Measurements from ENCODE around the gene ATF1. TPM values are rescaled to one million over a fixed set of nuclear protein-coding genes. Genes with fewer than 3 reads are reported as not detected.
"Not testable (repeated sequence)": the region's sequence is repeated elsewhere in the genome, so short reads cannot be mapped to it uniquely, and the experiment has no call there.

The ATF1 gene
- total RNA-seq, 3 donors from 2014 or later (not counting 1 experiment from before 2014, with no cell fraction given) = 20.1 to 36.8 (median 23.1) TPM

- peaks cover 25 to 43% of the 10 kb centered on the region in 2 donors for H3K4me1 Mint-ChIP-seq
Measured at GRCh38 chr12:50768391-50768790, 4.5 kb downstream of the ATF1 start.

DNA sequence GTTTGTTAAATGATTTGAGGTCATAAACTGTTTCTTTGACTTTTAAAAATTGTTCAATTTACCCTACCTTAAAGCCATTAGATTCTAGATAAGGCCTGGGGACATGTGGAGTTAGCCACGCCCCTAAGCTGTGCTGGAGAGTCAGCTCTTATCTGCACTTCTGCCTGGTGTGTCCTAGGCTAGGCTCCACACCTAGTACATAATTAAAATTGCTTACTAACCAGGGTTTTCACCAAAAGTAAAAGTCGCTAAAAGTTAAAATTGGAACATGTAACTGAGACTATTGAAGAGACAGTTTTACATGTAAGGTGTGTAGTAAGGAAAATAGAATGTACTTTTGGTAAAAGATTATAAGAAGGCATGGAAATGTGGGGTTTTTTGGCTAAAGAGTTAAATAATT is 4.9 kb downstream of the ATF1 start:
- WGBS (ENCODE audit: insufficient coverage) = 75% methylated on average over 2 of the region's 2 CpGs
- not testable (repeated sequence) for H3K4me3 Mint-ChIP-seq; H3K27ac ChIP-seq (ENCODE audit: low read length); DNase-seq; H3K27ac Mint-ChIP-seq; H3K4me1 ChIP-seq (ENCODE audit: control insufficient read depth, insufficient read depth, low read length); H3K4me3 ChIP-seq (ENCODE audit: low read length); H3K36me3 ChIP-seq (ENCODE audit: control insufficient read depth, insufficient read depth, low read length); H3K27me3 ChIP-seq (ENCODE audit: control insufficient read depth, insufficient read depth, low read length); ATAC-seq; H3K36me3 Mint-ChIP-seq; H3K27me3 Mint-ChIP-seq (ENCODE audit: low read depth in 2 of 2); H3K9me3 Mint-ChIP-seq; H3K9me3 ChIP-seq (ENCODE audit: control insufficient read depth, insufficient read depth, low read length)
- H3K4me1 Mint-ChIP-seq = peaks cover 25 to 40% of the 10 kb centered on the region in 2 donors
- intact Hi-C loops (cut with micrococcal nuclease) = loop anchor here (5.0 kb wide), 1 partner anchor 158 kb away; a partner anchor contains a TSS

More at GRCh38 chr12:50768391-50768790, 4.5 kb downstream of the ATF1 start:
- H3K27ac Mint-ChIP-seq = no peak overlapping the region
- Histone ChIP-seq H3K27me3 (ENCODE audit: control insufficient read depth, insufficient read depth, low read length) (no peaks in the 10 kb centered on the region), H3K4me1 (ENCODE audit: control insufficient read depth, insufficient read depth, low read length) (peaks cover 10% of the 10 kb centered on the region), H3K9me3 (ENCODE audit: control insufficient read depth, insufficient read depth, low read length) (no peaks in the 10 kb centered on the region), H3K4me3 (ENCODE audit: low read length) (no peak overlapping the region), H3K27ac (ENCODE audit: low read length) (no peak overlapping the region), H3K36me3 (ENCODE audit: control insufficient read depth, insufficient read depth, low read length) (peaks cover 3% of the 10 kb centered on the region)
- no peaks in the 10 kb centered on the region for H3K36me3 Mint-ChIP-seq
- TF ChIP-seq, protein P1, sequence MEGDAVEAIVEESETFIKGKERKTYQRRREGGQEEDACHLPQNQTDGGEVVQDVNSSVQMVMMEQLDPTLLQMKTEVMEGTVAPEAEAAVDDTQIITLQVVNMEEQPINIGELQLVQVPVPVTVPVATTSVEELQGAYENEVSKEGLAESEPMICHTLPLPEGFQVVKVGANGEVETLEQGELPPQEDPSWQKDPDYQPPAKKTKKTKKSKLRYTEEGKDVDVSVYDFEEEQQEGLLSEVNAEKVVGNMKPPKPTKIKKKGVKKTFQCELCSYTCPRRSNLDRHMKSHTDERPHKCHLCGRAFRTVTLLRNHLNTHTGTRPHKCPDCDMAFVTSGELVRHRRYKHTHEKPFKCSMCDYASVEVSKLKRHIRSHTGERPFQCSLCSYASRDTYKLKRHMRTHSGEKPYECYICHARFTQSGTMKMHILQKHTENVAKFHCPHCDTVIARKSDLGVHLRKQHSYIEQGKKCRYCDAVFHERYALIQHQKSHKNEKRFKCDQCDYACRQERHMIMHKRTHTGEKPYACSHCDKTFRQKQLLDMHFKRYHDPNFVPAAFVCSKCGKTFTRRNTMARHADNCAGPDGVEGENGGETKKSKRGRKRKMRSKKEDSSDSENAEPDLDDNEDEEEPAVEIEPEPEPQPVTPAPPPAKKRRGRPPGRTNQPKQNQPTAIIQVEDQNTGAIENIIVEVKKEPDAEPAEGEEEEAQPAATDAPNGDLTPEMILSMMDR (IDR thresholded peaks at IDR 0.05) = no peak
- 100% methylated on average over 2 of the region's 3 CpGs for WGBS (ENCODE audit: insufficient coverage)
- no peak for DNase-seq
- no peaks in the 10 kb centered on the region for H3K27me3 Mint-ChIP-seq (ENCODE audit: low read depth in 2 of 2)
- H3K9me3 Mint-ChIP-seq = no peaks in the 10 kb centered on the region
- no peak overlapping the region for H3K4me3 Mint-ChIP-seq
- intact Hi-C loops (cut with micrococcal nuclease) = loop anchor here (5.0 kb wide), 1 partner anchor 159 kb away; a partner anchor contains a TSS
- ATAC-seq = no peak

- Histone ChIP-seq H3K27ac (ENCODE audit: low read length) (no peak overlapping the region), H3K36me3 (ENCODE audit: control insufficient read depth, insufficient read depth, low read length) (peaks cover 3% of the 10 kb centered on the region), H3K27me3 (ENCODE audit: control insufficient read depth, insufficient read depth, low read length) (no peaks in the 10 kb centered on the region), H3K4me1 (ENCODE audit: control insufficient read depth, insufficient read depth, low read length) (no peaks in the 10 kb centered on the region), H3K9me3 (ENCODE audit: control insufficient read depth, insufficient read depth, low read length) (no peaks in the 10 kb centered on the region), H3K4me3 (ENCODE audit: low read length) (no peak overlapping the region)
- ATAC-seq = no peak
- no peaks in the 10 kb centered on the region for H3K9me3 Mint-ChIP-seq
- intact Hi-C loops (cut with micrococcal nuclease) = no loop called here
- peak overlapping the region in 1 of 2 donors; percentile 8 for H3K27ac Mint-ChIP-seq
- H3K4me3 Mint-ChIP-seq = no peak overlapping the region
- peaks cover 8 to 37% of the 10 kb centered on the region in 2 donors for H3K4me1 Mint-ChIP-seq
- 92% methylated on average over 5 of the region's 5 CpGs for WGBS (ENCODE audit: insufficient coverage)
- H3K36me3 Mint-ChIP-seq = no peaks in the 10 kb centered on the region
- H3K27me3 Mint-ChIP-seq (ENCODE audit: low read depth in 2 of 2) = no peaks in the 10 kb centered on the region
- DNase-seq = no peak
- TF ChIP-seq, protein P1 (IDR thresholded peaks at IDR 0.05) = no peak
Measured at GRCh38 chr12:50771409-50771808, 7.5 kb downstream of the ATF1 start.

- no peaks in the 10 kb centered on the region for H3K9me3 ChIP-seq (ENCODE audit: control insufficient read depth, insufficient read depth, low read length)
- intact Hi-C loops (cut with micrococcal nuclease) = no loop called here
- no peaks in the 10 kb centered on the region for H3K27me3 Mint-ChIP-seq (ENCODE audit: low read depth in 2 of 2)
- H3K4me1 ChIP-seq (ENCODE audit: control insufficient read depth, insufficient read depth, low read length) = no peaks in the 10 kb centered on the region
- ATAC-seq = no peak
- H3K36me3 Mint-ChIP-seq = no peaks in the 10 kb centered on the region
- no peak overlapping the region for H3K4me3 ChIP-seq (ENCODE audit: low read length)
- WGBS (ENCODE audit: insufficient coverage) = 88% methylated on average over 5 of the region's 5 CpGs
- no peak overlapping the region for H3K4me3 Mint-ChIP-seq
- no peak overlapping the region for H3K27ac ChIP-seq (ENCODE audit: low read length)
- TF ChIP-seq, protein P1 (IDR thresholded peaks at IDR 0.05) = no peak
- no peak for DNase-seq
- H3K36me3 ChIP-seq (ENCODE audit: control insufficient read depth, insufficient read depth, low read length) = peaks cover 3% of the 10 kb centered on the region
- H3K27ac Mint-ChIP-seq = no peak overlapping the region
- no peaks in the 10 kb centered on the region for H3K27me3 ChIP-seq (ENCODE audit: control insufficient read depth, insufficient read depth, low read length)
- H3K9me3 Mint-ChIP-seq = no peaks in the 10 kb centered on the region
- peaks cover 4 to 31% of the 10 kb centered on the region in 2 donors for H3K4me1 Mint-ChIP-seq
Measured at GRCh38 chr12:50772470-50772869, 8.6 kb downstream of the ATF1 start.
